ENCODE measurements around the gene CHD1L. TPM values are rescaled to one million over a fixed set of nuclear protein-coding genes. Genes with fewer than 3 reads are reported as not detected.

Gene CHD1L
- total RNA-seq, 6 experiments from 2014 or later, result 21.7 to 34.3 (median 28.8) TPM

GRCh38 chr1:147246910-147247655 is 4.6 kb downstream of the CHD1L start:
- Histone ChIP-seq H3K36me3 (no peaks in the 10 kb centered on the region), H3K4me1 (peaks cover 0 to 19% (median 0%) of the 10 kb centered on the region in 4 donors), H3K27me3 (no peaks in the 10 kb centered on the region), H3K9me3 (no peaks in the 10 kb centered on the region), H3K4me3 (no peak overlapping the region), H3K27ac (no peak overlapping the region)
- TF ChIP-seq, protein P1, sequence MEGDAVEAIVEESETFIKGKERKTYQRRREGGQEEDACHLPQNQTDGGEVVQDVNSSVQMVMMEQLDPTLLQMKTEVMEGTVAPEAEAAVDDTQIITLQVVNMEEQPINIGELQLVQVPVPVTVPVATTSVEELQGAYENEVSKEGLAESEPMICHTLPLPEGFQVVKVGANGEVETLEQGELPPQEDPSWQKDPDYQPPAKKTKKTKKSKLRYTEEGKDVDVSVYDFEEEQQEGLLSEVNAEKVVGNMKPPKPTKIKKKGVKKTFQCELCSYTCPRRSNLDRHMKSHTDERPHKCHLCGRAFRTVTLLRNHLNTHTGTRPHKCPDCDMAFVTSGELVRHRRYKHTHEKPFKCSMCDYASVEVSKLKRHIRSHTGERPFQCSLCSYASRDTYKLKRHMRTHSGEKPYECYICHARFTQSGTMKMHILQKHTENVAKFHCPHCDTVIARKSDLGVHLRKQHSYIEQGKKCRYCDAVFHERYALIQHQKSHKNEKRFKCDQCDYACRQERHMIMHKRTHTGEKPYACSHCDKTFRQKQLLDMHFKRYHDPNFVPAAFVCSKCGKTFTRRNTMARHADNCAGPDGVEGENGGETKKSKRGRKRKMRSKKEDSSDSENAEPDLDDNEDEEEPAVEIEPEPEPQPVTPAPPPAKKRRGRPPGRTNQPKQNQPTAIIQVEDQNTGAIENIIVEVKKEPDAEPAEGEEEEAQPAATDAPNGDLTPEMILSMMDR (IDR thresholded peaks at IDR 0.05), result no peak
- TF ChIP-seq POLR2A (IDR thresholded peaks at IDR 0.05), result no peak
- WGBS (ENCODE audit: insufficient coverage, low coverage, low lambda C conversion rate, missing lambda C conversion rate), result 56% methylated on average over 2 of the region's 2 CpGs
- intact Hi-C loops (cut with DNase I), result no loop called here
- ATAC-seq (no peak), DNase-seq (no peak)

DNA sequence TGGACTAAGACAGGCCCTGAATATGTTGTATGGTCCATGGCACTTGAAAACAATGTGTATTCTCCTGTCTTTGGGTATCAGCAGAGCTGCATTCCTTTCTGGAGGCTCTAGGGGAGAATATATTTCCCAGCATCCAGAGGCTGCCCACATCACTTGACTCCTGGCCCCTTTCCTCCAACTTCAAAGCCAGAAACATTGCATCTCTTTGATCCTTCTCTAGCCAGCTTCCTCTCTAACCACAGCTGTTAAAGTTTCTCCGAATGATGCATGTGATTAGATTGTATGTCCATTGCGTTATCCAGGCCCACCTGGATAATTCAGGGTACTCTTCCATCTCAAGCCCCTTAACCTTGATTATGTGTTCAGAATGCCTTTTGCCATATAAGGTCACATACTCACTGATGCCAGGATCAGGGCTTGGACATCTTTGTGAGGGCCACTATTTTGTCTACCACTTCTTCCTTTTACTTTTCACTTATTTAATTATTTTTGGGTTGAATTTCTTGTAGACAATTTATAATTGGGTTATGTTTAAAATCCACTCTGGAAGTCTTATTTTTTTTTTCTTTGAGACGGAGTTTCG is 5.3 kb downstream of the CHD1L start:
- TF ChIP-seq, protein P1 (IDR thresholded peaks at IDR 0.05), result no peak
- no peak for TF ChIP-seq POLR2A (IDR thresholded peaks at IDR 0.05)
- Histone ChIP-seq H3K9me3 (no peaks in the 10 kb centered on the region), H3K36me3 (no peaks in the 10 kb centered on the region), H3K27ac (no peak overlapping the region), H3K4me3 (no peak overlapping the region), H3K27me3 (no peaks in the 10 kb centered on the region), H3K4me1 (peaks cover 0 to 17% (median 0%) of the 10 kb centered on the region in 4 donors)
- no peak for ATAC-seq
- DNase-seq, result no peak
- 93% methylated on average over 4 of the region's 4 CpGs for WGBS (ENCODE audit: insufficient coverage, low coverage, low lambda C conversion rate, missing lambda C conversion rate)
- intact Hi-C loops (cut with DNase I), result no loop called here

DNA sequence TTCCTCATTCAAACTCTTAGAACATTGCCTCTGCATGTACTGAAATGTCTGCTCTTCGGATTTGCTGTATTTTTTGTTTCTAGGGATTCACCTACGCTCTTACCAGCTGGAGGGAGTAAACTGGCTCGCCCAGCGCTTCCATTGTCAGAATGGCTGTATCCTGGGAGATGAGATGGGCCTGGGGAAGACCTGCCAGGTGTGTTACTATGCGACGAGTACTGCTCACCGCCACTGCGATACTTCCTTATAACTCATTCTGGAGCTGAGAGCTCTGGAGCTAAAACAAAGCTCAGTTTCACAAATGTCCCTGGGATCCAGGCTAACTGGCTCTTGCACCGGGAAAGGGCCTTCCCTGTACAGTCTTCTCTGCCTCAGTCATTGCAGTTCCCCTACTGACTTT is 10.1 kb downstream of the CHD1L start:
- Histone ChIP-seq H3K36me3 (no peaks in the 10 kb centered on the region), H3K4me1 (peaks cover 0 to under 1% (median 0%) of the 10 kb centered on the region in 4 donors), H3K4me3 (no peak overlapping the region), H3K9me3 (no peaks in the 10 kb centered on the region), H3K27me3 (no peaks in the 10 kb centered on the region), H3K27ac (no peak overlapping the region)
- WGBS (ENCODE audit: insufficient coverage, low coverage, low lambda C conversion rate, missing lambda C conversion rate), result 95% methylated on average over 7 of the region's 9 CpGs
- ATAC-seq (no peak), DNase-seq (no peak)
- TF ChIP-seq, protein P1 (IDR thresholded peaks at IDR 0.05), result no peak
- no peak for TF ChIP-seq POLR2A (IDR thresholded peaks at IDR 0.05)
- intact Hi-C loops (cut with DNase I), result no loop called here

DNA sequence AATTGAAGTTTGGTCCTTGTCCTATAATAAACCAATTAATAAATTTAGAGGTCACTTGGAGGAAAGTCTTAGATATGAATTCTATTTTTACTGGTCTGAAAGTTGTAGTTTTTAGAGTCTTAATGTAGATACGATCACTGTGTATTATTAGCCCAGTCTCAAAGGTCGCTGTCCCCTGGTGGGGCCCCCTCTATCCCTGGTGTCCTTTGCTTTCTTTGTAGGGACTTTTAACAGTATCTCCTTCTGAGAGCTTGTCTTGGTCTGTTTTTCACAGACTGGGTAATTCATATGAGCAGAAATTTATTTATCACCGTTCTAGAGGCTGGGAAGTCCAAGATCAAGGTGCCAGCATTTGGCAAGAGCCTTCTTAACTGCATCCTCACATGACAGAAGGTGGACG is 18.5 kb downstream of the CHD1L start:
- WGBS (ENCODE audit: insufficient coverage, low coverage, low lambda C conversion rate, missing lambda C conversion rate), result 87% methylated on average over 4 of the region's 4 CpGs
- ATAC-seq (no peak), DNase-seq (no peak)
- H3K27me3 ChIP-seq, result no peaks in the 10 kb centered on the region
- H3K36me3 ChIP-seq, result peaks cover 0 to 17% (median 12%) of the 10 kb centered on the region in 4 donors
- no peaks in the 10 kb centered on the region for H3K4me1 ChIP-seq
- no peak overlapping the region for H3K27ac ChIP-seq
- no peak overlapping the region for H3K4me3 ChIP-seq
- no peak for TF ChIP-seq POLR2A (IDR thresholded peaks at IDR 0.05)
- TF ChIP-seq, protein P1 (IDR thresholded peaks at IDR 0.05), result no peak
- intact Hi-C loops (cut with DNase I), result no loop called here
- H3K9me3 ChIP-seq, result no peaks in the 10 kb centered on the region
